Thoracic aorta (tissue), 2 donors: ENCODE measurements around the gene TBC1D9B. TPM values are rescaled to one million over a fixed set of nuclear protein-coding genes. Genes with fewer than 3 reads are reported as not detected.

ENCODE experiments used
- ATAC-seq: fragments of 150-250 bp; one replicate; pipeline ENCODE4 v1.8.0; 2017; ENCODE audit warnings: low read depth; ENCODE audit not compliant: insufficient number of reproducible peaks, low FRiP score
- DNase-seq: peaks from one replicate; pipeline ENCODE4 v3.0.0-alpha.2; 2020; ENCODE audit warnings: low spot score
- H3K27ac ChIP-seq, 2 donors: fragments of 200-600 bp; sonication (generic); 1 replicate in 1 of 2; 2 replicates in 1 of 2; pipeline ENCODE4 v1.5.1; 2016; ENCODE audit warnings: mild to moderate bottlenecking in 2 of 2, moderate library complexity in 2 of 2
- H3K27me3 ChIP-seq: fragments of 200-600 bp; sonication (generic); replicated peaks from 2 replicates; pipeline ENCODE4 v1.6.0; 2016; ENCODE audit warnings: mild to moderate bottlenecking; ENCODE audit not compliant: insufficient read depth
- H3K36me3 ChIP-seq: fragments of 200-600 bp; sonication (generic); one replicate; pipeline ENCODE4 v1.5.1; 2016
- H3K4me1 ChIP-seq, 2 donors: fragments of 200-600 bp; sonication (generic); 1 replicate in 1 of 2; 2 replicates in 1 of 2; pipeline versions ENCODE4 v1.5.1 to v1.6.0; 2016; ENCODE audit warnings: low read depth in 2 of 2, mild to moderate bottlenecking in 1 of 2; ENCODE audit not compliant: control insufficient read depth in 1 of 2
- H3K4me3 ChIP-seq: fragments of 200-600 bp; sonication (generic); 2 replicates; pipeline ENCODE4 v1.5.1; 2016; ENCODE audit warnings: mild to moderate bottlenecking
- H3K9me3 ChIP-seq: fragments of 200-600 bp; sonication (generic); 2 replicates; pipeline ENCODE4 v1.5.1; 2016
- CTCF ChIP-seq: fragments of 200-600 bp; sonication (generic); IDR thresholded peaks from one replicate; pipeline ENCODE4 v1.5.1; 2019; ENCODE audit warnings: antibody characterized with exemption
- total RNA-seq, 2 donors: library from RNA; depleted of rRNA; stranded (reverse); fragments of >200 nt; gene quantifications; one replicate each; pipeline versions ENCODE4 v1.1.0 to v1.2.3, GENCODE V29; 2016

Gene TBC1D9B
- total RNA-seq, 2 donors from 2014 or later, result 91.9 to 104 TPM

GRCh38 chr5:179866241-179867078 is 41.2 kb downstream of the TBC1D9B start:
- no peak for TF ChIP-seq CTCF
- Histone ChIP-seq H3K36me3 (peaks cover 57% of the 10 kb centered on the region), H3K4me1 (no peaks in the 10 kb centered on the region), H3K9me3 (no peaks in the 10 kb centered on the region), H3K27ac (no peak overlapping the region), H3K27me3 (no peaks in the 10 kb centered on the region), H3K4me3 (no peak overlapping the region)
- ATAC-seq (no peak), DNase-seq (no peak)

- Histone ChIP-seq H3K27ac (no peak overlapping the region), H3K4me3 (no peak overlapping the region), H3K36me3 (peaks cover 50% of the 10 kb centered on the region), H3K27me3 (no peaks in the 10 kb centered on the region), H3K9me3 (no peaks in the 10 kb centered on the region), H3K4me1 (no peaks in the 10 kb centered on the region)
- ATAC-seq, result no peak
- no peak for TF ChIP-seq CTCF
- DNase-seq, result no peak
Measured at GRCh38 chr5:179865491-179866240, 42.0 kb downstream of the TBC1D9B start.

- H3K9me3 ChIP-seq, result no peaks in the 10 kb centered on the region
- H3K4me1 ChIP-seq, result peaks cover 0 to 8% of the 10 kb centered on the region in 2 donors
- H3K4me3 ChIP-seq, result no peak overlapping the region
- no peaks in the 10 kb centered on the region for H3K27me3 ChIP-seq
- no peak for DNase-seq
- no peak for ATAC-seq
- TF ChIP-seq CTCF, result no peak
- H3K36me3 ChIP-seq, result peaks cover 42% of the 10 kb centered on the region
- H3K27ac ChIP-seq, result no peak overlapping the region
Measured at GRCh38 chr5:179864686-179865085, 43.0 kb downstream of the TBC1D9B start.

GRCh38 chr5:179863449-179864085 is 44.1 kb downstream of the TBC1D9B start:
- Histone ChIP-seq H3K27me3 (no peaks in the 10 kb centered on the region), H3K4me3 (no peak overlapping the region), H3K27ac (no peak overlapping the region), H3K9me3 (no peaks in the 10 kb centered on the region), H3K36me3 (peaks cover 33% of the 10 kb centered on the region), H3K4me1 (peaks cover 0 to 12% of the 10 kb centered on the region in 2 donors)
- no peak for TF ChIP-seq CTCF
- DNase-seq (no peak), ATAC-seq (no peak)

- peaks cover 0 to 14% of the 10 kb centered on the region in 2 donors for H3K4me1 ChIP-seq
- H3K27ac ChIP-seq, result no peak overlapping the region
- H3K4me3 ChIP-seq, result no peak overlapping the region
- H3K36me3 ChIP-seq, result peaks cover 33% of the 10 kb centered on the region
- H3K9me3 ChIP-seq, result no peaks in the 10 kb centered on the region
- DNase-seq, result no peak
- no peak for TF ChIP-seq CTCF
- no peak for ATAC-seq
- no peaks in the 10 kb centered on the region for H3K27me3 ChIP-seq
Measured at GRCh38 chr5:179862891-179863290, 44.8 kb downstream of the TBC1D9B start.
